Peyer's patch (tissue), 4 donors: ENCODE measurements around the gene FUT8.

Source experiments
- POLR2A ChIP-seq, 2 donors: fragments of 450-650 bp; IDR thresholded peaks; one replicate each; pipeline ENCODE4 v1.5.1; 2017; ENCODE audit warnings: antibody characterized with exemption in 2 of 2, mild to moderate bottlenecking in 2 of 2, moderate library complexity in 2 of 2
- TF ChIP-seq, protein P1 (sequence below), 6 experiments: fragments of 450-650 bp in 4 of 6; fragments of 200-600 bp in 2 of 6; sonication (generic) in 1 of 6; IDR thresholded peaks; one replicate each; pipeline ENCODE4 v1.5.1; 2017 to 2019; ENCODE audit warnings: antibody characterized with exemption in 6 of 6, mild to moderate bottlenecking in 3 of 6, moderate library complexity in 1 of 6

DNA sequence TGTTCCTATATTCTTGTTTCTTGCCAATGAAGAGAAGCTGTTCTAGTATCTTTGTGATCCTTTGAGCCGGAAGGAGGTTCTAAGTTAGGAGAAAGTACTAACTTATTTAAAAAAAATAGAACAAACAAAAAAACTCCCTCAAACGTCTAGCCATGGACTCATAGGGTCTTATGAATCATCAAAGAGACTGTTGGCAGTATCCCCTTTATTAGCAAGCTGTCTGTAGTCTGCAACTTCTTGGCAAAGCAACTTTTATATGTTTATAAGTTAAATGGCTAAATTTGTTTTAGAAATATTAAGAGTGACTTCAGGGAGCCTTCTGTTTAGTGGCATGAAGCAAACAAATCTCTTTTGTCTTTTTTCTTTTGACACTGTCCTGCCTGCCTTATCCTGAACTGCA lies 291.9 kb downstream of the FUT8 start:
- TF ChIP-seq, protein P1, sequence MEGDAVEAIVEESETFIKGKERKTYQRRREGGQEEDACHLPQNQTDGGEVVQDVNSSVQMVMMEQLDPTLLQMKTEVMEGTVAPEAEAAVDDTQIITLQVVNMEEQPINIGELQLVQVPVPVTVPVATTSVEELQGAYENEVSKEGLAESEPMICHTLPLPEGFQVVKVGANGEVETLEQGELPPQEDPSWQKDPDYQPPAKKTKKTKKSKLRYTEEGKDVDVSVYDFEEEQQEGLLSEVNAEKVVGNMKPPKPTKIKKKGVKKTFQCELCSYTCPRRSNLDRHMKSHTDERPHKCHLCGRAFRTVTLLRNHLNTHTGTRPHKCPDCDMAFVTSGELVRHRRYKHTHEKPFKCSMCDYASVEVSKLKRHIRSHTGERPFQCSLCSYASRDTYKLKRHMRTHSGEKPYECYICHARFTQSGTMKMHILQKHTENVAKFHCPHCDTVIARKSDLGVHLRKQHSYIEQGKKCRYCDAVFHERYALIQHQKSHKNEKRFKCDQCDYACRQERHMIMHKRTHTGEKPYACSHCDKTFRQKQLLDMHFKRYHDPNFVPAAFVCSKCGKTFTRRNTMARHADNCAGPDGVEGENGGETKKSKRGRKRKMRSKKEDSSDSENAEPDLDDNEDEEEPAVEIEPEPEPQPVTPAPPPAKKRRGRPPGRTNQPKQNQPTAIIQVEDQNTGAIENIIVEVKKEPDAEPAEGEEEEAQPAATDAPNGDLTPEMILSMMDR (IDR thresholded peaks at IDR 0.05), result no peak
- no peak for TF ChIP-seq POLR2A (IDR thresholded peaks at IDR 0.05)
